HG02970 (cell line): ENCODE results near the gene UBAC2.

Source experiments
- ATAC-seq: cut with Tn5 transposase; IDR thresholded peaks from one replicate; pipeline ENCODE4 v1.9.1; 2021; ENCODE audit warnings: mild to moderate bottlenecking, moderate library complexity, moderate number of reproducible peaks; ENCODE audit not compliant: unreplicated experiment, low FRiP score

The UBAC2 gene

DNA sequence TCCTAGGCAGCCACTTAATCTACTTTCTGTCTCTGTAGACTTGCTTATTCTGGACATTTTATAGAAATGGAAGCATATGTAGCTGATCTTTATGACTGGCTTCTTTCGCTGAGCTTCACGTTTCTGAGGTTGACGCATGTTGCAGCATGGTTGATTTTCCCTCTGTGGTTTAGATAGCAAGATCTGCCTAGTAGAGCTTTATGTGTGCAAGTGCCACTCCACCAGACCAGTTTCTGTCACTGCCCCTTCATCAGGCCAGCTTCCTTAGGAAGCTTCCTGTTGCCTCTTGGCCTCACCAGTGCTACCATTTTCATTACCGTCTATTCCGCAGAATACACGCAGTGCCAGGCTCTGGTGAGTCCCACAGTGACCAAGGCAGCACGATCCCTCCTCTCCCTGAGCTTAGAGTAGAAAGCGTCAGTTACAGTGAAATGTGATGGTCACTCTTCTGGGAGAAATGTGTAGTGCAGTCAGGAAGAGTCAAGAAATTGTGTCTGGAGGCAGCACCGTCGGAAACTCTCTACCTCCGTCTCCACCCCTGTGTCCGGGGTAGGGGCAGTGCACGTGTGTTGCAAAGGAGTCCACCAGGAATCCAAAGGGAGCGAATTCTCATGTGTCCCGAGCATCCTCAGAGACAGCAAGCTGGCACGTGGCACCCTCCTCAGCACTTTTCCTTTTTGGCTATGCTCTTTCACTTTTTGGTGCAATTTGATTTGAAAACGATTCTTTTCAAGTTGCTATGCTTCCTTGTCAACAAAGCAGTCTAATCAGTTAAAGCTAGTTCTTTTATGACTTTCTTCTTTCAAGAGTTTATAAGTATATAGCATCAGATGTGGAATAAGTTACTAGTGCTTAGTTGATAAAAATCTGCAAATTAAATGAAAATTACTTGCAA lies 151.9 kb downstream of the UBAC2 start:
- ATAC-seq: no peak

DNA sequence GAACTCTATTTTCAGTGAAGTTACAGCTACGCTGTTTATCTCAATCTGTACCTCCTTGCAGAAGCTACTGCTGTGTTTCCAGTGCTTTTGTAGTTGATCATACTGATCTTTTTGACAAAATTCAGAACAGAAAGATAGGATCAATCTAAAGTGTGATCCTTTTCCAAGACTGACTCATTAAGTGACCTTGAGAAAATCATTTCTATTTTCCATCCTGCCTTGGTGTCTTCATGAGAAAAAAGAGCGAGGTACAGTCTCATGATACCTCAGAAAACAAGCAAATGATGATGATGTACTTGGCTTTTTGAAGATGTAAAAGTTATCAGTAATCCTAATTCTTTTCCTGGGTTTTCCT lies 152.6 kb downstream of the UBAC2 start:
- no peak for ATAC-seq

DNA sequence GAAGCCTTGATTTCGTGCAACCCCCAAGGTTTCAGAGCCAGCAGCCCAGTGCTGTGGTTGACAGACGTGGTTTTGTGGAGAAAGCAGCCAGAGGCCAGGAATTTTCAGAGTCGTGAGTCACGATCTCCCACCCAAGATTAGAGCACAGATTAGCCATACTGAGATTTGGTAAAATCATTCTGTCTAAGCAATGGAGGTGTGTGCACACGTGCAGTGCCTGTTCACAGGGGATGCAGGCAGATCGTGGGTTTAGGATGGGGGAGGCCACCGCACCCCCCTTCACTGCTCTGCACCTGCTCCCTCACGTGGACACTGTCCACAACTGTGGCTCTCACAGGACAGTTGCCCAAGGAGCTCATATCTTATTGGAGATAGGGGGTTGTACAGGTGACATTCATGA lies 153.2 kb downstream of the UBAC2 start:
- ATAC-seq: no peak

DNA sequence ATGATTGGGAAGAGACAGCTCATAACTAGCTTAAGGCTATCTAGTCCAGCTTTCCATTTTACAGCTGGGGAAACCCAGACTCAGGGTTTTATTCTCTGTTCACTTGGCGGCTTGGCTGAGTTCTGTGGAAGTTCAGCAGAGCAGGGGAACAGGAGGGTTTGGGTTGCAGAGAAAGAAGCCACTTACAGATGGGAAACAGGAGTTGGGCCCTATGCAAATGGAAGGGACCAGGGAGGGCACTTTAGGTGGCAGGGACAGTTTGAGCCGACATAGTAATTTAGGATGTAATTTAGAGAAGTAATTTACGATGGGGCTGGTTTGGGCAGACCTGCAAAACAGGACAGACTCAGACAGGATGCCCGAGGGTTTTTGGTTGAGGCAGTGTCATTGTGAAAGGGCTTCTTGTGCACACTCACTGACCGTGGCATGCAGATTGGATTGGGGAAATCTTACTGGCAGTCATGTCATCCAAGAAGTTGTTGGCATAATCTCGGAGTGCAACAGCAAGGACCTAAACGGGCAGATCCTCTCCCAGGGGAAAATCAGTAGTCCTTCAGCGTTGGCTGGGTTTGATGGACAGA lies 153.8 kb downstream of the UBAC2 start:
- ATAC-seq: no peak

DNA sequence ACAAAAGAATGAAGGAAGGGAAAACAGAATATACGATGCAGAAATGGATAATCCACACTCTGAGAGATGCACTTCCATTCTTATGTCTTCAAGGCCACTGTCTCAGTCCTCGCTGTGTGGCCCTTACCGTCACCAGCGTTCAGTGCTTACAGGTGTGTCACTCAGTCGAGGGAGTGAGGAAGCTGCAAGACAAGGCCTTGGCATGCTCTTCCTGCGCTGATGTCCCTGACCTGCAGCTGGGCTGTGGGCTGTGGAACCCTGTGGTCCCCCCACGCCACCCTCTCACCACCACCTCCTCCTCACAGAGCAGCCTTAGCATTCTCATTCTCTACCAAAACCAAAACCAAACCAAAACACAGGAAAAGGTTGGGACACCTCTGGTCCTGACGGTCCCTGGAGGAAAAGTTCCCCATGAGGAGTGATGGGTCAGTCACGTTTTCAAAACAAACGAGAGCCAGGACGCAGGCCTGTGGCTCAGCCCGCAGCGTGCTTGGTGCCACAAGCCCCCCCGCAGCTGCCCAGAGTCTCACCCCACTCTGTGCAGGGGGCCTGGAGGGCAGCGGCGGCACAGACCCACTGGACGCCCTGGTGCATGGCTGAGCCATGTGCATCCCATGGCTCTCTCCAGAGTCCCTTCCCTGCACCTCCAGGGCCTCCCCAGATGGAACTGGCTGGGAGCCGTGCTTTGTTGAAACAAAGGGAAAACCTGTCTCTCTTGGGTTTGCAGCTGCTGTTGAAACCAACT lies 154.8 kb downstream of the UBAC2 start:
- no peak for ATAC-seq

DNA sequence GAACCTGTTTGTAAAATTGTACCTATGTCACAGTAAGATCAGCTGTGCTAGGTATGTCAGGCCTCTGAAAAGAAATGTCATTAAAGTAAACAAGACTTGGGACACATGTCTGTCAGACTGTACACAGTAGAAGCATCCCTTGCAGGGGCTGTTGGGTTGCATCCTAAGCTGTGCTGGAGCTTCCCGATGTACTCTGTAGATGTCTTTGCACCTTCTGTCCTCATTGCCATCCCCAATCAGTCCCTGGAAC lies 155.3 kb downstream of the UBAC2 start:
- no peak for ATAC-seq

DNA sequence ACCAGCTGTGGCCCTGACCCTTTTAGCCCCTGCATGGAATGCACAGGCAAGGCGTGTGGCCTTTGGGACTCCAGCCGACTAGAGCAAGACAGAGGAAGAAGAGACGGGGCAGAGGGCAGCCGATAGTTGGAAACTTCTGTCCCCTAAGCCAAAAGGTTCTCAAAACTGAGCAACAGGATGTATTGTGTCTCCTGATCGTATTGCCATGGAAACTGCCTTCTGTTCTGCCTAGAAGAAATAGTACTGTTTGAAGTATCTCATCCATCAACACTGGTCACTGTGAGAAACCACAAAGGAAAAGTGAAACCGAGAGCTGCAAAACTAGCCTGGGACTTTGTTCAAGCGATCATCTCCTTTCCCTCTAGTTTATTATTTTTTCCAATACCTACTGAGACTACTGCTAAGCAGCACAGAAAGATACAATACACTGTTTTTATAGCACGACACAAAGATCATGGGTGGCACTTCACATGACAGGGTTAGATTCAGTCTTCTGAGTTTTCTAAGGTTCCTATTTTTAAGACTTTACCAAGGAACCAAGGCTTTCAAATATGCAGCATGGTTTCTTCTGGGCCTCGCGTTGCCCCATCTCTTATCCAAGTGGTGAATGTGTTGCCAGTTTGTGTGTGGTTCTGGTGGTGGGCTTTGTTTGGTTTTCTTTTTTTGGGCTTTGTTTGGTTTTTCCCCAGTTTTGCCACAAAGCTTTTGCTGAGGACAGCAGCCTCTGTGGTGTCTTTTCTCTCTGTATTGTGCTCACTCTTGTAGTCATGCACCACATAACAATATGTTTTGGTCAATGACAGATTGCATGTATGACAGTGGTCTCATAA lies 155.8 kb downstream of the UBAC2 start:
- ATAC-seq: peak; percentile 51

DNA sequence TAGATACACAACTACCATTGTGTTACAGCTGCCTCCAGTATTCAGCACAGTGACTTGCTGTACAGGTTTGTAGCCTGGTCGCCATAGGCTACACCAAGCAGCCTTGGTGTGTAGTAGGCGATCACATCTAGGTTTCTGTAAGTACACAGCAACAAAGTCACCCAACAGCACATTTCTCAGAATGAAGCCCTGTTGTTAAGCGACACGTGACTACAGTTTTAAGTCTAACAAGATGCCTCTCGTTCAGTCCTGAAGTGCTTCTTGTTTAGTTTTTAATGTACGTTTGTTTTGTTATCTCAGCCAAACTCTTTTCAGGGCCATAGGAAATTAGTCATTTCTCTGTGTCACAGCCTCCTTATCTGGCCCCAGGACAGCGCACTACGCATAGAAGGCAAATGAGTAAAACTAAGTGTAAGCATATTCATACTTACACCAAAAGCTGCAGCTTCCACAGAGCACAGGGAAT lies 156.5 kb downstream of the UBAC2 start:
- peak; percentile 8 for ATAC-seq

DNA sequence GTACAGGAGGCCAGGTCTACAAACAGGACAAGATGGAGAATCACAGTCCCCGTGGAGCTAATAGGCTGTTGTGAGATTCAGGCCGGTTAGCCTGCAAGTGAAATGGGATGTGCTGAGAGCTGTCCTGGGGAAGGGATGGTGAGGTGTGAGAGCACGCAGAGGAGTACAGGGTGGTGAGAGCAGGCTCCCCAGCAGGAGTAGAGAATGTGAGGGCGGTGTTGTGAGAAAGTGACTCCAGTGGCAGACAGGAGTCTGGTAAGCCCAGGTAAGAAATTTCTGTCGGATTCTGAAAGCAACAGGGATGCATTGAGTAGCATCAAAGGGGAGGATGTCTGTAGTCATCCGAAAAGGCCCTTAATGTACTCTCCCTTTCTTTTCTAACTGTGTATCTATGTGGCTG lies 157.3 kb downstream of the UBAC2 start:
- ATAC-seq: no peak

DNA sequence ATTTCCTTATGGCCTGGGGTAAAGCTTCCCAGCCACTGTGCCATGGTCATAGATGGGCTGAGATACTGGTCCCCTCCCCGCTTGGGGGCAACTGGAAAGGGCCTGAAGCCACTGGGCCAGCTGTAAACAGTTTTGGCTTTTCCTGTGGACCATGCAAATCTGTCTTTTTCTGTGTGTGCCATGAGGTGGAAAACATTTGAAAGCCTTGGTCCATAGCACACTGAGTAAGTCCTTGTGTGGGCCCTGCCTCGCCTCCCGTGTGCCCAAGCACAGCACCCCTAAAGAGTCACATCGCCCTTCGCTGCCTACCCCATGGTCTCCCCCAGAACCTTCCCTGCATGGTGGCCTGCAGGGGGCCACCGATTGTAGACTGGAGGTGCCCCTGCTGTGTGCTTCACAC lies 158.9 kb downstream of the UBAC2 start:
- no peak for ATAC-seq

DNA sequence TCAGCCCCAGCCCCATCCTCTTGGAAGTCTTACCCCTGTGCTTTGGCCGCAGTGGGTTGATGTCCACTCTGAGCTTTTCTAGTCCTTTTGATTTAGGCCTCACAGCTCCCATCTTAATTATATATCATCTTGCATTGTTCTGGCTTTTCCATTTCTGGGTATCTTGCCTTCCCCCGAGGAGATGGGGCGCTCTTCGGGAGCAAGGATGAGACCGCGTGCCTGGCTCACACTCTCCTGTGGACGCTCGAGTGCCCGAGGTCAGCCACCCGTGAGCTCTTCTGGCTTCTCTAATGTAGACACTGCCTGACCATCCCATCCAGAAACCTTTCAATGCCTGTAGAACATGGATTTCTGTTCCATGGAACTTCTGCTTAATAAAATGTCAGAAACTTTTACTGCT lies 160.0 kb downstream of the UBAC2 start:
- no peak for ATAC-seq

DNA sequence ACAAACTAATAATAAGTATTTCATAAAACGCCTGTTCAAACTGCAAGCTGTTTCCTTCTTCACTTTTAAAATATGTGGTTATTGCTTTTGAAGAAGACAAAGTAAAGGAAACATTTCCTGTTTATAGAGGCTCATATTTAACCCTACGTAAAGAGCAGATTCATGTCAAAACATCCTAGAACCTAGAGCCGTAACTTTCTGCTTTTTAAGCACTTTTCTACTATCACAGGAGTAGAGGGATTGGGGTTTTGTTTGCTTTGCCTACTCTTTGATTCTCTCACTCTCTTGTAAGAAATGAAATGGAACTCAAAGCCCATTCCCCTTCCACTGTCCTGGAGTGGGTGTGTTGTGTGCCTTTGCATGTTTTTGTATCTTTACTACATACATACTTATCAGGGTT lies 160.5 kb downstream of the UBAC2 start:
- no peak for ATAC-seq

DNA sequence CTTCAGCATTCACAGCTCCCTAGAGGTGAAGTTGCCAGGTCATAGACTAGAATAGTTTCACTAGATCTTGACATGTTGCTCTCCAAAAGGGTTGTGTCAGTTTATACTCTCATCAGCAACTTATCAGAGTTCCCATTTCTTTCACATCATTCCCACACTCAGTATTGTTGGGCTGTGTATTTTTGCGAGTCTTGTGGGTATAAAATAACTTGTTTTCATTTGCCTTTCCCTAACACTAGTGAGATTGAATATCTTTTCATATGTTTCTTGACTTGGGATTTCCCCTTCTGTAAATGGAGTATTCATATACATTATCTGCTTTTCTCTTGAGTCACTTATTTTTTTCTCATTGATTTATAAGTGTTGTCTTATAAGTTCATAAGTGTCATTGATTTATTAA lies 161.7 kb downstream of the UBAC2 start:
- no peak for ATAC-seq

DNA sequence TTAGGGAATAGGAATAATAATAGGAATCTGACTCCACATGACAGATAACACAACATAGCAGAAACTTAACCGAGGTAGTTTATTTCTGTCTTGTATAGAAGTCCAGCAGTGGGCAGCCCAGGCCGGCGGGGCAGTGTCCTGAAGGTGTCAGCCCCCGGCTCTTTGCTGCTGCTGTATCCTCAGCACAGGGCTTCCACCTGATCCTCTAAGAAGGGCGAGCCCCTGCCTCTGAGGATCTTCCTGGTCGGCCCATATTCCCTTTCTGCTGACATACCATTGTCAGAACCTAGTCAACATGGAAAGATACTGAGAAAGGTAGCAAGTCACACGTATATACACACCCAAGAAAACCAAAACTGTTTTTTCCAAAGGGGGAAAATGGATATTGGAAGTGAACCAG lies 162.7 kb downstream of the UBAC2 start:
- ATAC-seq: no peak

DNA sequence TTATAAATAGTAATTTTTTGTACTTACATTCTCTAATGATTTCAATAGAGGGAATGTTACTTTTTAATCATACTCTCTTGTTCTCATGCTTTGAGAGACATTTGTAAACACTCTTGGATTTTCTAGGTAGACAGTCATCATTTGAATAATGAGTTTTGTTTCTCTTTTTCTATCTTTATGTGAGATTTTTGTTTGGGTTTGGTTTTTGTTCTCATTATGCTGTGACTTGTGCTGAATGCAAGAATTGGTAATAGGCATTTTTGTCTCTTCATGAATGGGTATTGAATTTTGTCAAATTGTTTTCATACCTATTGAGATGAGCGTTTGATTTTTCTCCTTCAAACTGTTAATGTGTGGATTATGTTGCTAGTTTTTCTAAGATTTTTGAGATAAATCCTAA lies 163.3 kb downstream of the UBAC2 start:
- no peak for ATAC-seq

DNA sequence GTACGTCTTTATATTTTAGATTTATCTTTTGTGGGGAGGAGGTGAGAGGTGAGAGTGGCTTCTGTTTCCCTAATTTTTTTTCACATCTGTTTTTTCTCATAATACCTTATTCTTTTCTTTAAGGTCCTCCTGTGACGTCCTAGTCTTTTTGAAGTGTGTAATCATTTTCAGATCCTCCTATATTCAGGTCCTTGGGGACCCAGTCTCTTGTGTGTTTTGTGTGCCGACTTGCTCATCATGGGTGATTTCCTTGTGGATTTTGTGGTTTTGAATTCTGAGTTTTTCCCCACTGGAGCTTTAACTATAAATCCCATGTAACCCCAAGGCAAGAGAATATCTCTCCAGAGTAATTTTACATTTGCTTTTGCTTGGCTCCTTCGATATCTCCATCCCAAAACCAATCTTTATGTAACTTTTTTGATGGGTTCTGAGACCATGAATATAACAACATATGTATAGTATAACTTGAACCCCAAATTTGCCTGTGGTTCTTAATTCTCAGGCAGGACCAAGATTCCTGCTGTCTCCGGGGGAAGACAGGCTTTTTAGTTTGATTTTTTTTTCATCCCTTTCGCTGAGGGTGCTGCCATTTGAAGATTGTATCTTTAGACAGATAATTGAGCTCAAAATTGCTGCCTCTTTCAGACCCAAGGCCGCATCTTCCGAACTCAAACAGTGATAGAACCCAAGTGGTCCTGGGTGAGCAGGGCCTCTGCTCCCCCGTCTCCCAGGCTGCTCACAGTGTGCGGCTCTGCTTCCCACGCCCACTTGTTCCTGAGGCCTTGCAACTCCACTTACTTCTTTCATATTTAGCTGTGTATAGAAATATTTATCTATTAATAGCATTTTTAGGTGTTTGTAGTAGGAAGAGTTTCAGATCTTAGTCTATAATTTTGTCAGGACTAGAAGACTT lies 165.7 kb downstream of the UBAC2 start:
- ATAC-seq: no peak

DNA sequence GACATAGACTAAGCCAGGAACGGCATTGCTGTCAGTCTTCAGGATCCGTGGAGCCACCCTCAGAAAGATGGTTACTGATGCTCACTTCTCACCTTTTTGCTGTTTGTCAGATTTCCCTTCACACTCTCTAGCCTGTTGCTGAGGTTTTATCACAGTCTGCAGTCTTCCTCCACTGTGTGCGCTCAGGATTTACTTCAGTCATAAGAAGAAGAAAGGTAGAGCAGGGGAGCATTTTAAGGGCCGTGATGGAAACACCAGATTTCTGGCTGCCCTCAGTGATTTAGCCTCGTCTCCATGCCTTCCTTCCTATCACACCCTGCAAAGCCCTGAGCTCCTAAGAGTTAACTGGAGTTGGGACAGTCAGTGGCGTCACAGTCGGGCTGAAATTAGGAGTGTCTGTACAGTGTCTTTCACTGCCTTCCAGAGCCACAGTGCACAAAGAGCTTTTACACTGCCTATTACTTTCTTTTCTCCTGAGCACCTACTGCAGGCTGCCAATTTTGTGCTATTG lies 166.5 kb downstream of the UBAC2 start:
- no peak for ATAC-seq

DNA sequence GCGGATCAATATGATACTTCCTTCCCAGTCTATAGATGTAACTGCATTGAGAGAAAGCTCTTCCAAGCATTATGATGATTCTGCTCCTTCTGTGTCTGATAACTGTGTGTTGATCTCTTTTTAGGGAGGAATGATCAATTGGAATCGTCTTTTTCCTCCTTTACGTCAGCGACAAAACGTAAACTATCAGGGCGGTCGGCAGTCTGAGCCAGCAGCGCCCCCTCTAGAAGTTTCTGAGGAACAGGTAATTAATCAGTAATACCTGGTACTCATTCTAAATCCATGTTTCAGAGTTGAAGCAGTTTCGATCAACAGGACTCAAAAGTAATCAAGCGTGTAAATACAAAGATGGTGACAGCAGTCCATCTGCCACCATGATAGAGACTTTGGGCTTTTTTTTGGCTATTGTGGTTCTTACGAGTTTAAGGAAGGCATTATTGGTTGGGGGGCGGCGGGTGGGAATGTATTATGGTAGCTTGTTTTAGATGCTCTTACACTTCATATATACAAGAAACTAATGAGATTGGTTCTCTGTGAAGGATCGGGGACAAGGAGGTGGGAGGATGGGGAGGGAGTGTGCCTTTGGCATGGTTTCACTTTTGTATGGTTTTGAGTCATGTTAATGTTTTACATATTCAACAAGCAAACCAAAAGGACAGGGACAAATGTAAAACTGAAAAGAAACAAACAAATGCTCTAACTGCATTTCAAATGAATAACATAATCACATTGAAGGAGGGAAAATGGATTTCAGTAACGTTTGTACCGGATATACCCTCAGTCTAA lies 167.2 kb downstream of the UBAC2 start:
- no peak for ATAC-seq
